Measurements from ENCODE around the gene PTPRN2.

The PTPRN2 gene

GRCh38 chr7:158375034-158375433 is 212.6 kb downstream of the PTPRN2 start:
- no peak for TF ChIP-seq CTCF (IDR thresholded peaks at IDR 0.05; ENCODE audit: low read depth, low read length, missing control alignments)
- DNase-seq (ENCODE audit: low read depth): no peak

GRCh38 chr7:158374586-158374985 is 213.0 kb downstream of the PTPRN2 start:
- no peak for TF ChIP-seq CTCF (IDR thresholded peaks at IDR 0.05; ENCODE audit: low read depth, low read length, missing control alignments)
- DNase-seq (ENCODE audit: low read depth): no peak
- no peak overlapping the region for H3K4me3 ChIP-seq (ENCODE audit: low read depth, low read length)

More at GRCh38 chr7:158375034-158375433, 212.6 kb downstream of the PTPRN2 start:
- no peak overlapping the region for H3K4me3 ChIP-seq (ENCODE audit: low read depth, low read length)

GRCh38 chr7:158374146-158374545 is 213.5 kb downstream of the PTPRN2 start:
- H3K4me3 ChIP-seq (ENCODE audit: low read depth, low read length): no peak overlapping the region
- TF ChIP-seq CTCF (IDR thresholded peaks at IDR 0.05; ENCODE audit: low read depth, low read length, missing control alignments): no peak
- no peak for DNase-seq (ENCODE audit: low read depth)

- TF ChIP-seq CTCF (IDR thresholded peaks at IDR 0.05; ENCODE audit: low read depth, low read length, missing control alignments): no peak
- H3K4me3 ChIP-seq (ENCODE audit: low read depth, low read length): no peak overlapping the region
- no peak for DNase-seq (ENCODE audit: low read depth)
Observed at GRCh38 chr7:158373476-158374133, 214.0 kb downstream of the PTPRN2 start.

GRCh38 chr7:158372400-158373342 is 215.0 kb downstream of the PTPRN2 start:
- TF ChIP-seq CTCF (IDR thresholded peaks at IDR 0.05; ENCODE audit: low read depth, low read length, missing control alignments): no peak
- no peak for DNase-seq (ENCODE audit: low read depth)
- H3K4me3 ChIP-seq (ENCODE audit: low read depth, low read length): no peak overlapping the region

GRCh38 chr7:158371856-158372255 is 215.8 kb downstream of the PTPRN2 start:
- no peak for DNase-seq (ENCODE audit: low read depth)
- no peak overlapping the region for H3K4me3 ChIP-seq (ENCODE audit: low read depth, low read length)
- TF ChIP-seq CTCF (IDR thresholded peaks at IDR 0.05; ENCODE audit: low read depth, low read length, missing control alignments): no peak
